Measurements from ENCODE around the gene MEP1A.
A peak's percentile ranks its signal among the peaks of the same experiment; 100 is the strongest.
"Not testable (repeated sequence)": the region's sequence is repeated elsewhere in the genome, so short reads cannot be mapped to it uniquely, and the experiment has no call there.

The MEP1A gene

GRCh38 chr6:46834257-46834916 is 41.2 kb downstream of the MEP1A start:
- not testable (repeated sequence) for DNase-seq

DNA sequence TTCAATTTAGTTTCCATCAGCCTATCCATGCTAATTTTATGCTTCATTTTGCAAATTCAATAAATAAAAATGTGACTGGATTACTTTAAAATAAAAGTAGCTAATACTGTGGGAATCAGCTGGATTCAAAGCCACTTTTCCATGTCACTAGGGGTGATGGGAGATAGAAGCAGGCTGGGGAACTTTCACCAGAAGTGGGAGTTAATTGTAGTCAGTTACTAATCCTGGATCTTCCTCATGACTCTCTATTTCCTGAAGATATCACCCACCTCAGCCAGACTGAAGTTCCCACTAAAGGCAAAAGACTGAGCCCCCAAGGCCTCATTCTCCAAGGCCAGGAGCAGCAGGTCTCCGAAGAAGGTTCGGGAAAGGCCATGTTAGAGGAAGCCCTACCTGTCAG is 41.8 kb downstream of the MEP1A start:
- not testable (repeated sequence) for DNase-seq

- no peak for DNase-seq
Measured at GRCh38 chr6:46838033-46838432, 44.8 kb downstream of the MEP1A start.

DNA sequence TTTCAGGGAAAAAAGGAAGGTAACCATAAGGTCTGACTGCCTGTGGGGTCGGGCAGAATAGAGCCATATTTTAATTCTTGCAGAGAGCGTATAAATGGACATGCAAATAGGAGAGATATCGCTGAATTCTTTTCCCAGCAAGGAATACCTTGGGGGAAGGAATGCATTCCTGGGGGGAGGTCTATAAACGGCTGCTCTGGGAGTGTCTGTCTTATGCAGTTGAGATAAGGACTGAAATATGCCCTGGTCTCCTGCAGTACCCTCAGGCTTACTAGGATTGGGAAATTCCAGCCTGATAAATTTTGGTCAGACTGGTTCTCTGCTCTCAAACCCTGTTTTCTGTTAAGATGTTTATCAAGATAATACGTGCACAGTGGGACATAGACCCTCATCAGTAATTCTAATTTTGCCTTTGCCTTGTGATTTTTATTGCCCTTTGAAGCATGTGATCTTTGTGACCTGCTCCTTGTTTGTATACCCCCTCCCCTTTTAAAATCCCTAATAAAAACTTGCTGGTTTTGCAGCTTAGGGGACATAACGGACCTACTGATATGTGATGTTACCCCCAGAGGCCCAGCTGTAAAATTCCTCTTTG is 49.2 kb downstream of the MEP1A start:
- DNase-seq = not testable (repeated sequence)

DNA sequence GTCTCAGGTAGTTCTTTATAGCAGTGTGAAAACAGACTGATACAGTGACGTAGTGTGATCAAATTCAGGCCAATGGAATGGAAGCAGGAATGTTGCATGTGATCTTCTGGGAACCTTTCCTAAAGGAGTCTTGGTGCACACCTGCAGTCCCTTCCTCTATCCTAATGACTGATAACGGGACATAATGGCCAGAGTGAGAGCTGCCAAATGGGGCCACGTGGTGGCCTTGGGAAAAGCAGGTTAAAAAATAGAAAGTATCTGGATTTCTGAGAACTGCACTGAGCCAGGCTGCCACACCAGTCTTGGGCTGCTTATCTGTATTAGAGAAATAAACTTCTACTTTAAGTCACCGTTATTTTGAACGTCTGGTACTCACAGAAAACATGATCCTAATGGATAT is 51.9 kb downstream of the MEP1A start:
- DNase-seq = no peak

- peak; percentile 64 for DNase-seq
Measured at GRCh38 chr6:46848684-46849360, 55.6 kb downstream of the MEP1A start.

DNA sequence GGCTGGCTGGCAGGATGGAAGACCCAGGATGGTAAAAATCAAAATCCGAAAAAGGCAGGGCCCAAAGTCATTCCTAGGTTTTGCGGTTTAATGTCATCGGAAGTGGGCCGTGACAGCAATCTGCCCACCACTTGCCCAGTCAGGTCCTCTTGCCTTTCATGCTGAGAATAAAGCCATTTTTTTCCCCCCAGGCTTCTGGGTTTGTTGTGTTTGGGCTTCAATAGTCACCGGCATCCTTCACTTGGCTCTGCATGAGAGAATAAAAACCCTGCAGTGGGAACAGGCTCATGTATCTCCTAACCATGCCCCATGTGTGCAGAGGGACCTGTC is 56.1 kb downstream of the MEP1A start:
- no peak for DNase-seq

DNA sequence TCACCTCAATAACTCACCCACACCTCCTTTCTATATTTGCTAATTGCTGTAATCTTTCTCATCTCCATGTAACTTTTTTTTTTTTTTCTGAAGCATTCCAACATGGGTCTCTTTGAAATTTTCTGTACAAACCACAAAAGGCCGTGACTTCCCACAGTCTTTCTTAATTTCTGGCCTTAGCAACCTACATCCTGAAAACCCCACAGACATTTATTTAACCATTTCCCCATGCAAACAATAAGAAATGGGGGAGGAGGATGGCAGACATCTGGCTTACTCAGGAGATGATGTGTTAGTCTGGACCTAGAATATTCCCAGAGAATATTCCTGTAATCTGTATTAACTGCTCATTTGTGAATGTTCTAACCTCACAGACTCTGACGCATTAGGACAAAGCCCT is 57.6 kb downstream of the MEP1A start:
- DNase-seq = no peak

- not testable (repeated sequence) for DNase-seq
Measured at GRCh38 chr6:46851576-46851975, 58.4 kb downstream of the MEP1A start.

- DNase-seq = peak; percentile 14
Measured at GRCh38 chr6:46855966-46856365, 62.8 kb downstream of the MEP1A start.

DNA sequence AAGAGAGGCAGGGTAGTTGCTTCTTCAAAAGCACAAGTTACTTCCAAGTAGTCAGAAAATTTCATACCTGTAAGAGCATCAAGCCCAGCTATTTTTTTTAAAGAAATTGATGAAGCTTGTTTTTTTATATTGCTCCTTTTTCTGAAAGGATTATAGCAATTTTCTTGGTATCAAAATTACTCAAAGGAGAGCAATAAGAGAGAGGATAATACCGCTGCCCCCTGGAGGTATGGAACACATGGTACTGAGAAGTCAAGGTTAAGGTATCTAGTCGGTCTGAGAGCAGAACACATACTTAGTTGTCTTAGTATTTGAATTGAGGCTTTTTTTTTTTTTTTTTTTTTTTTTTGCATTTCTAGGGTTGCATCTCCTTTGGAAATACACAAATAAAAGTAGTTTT is 69.2 kb downstream of the MEP1A start:
- no peak for DNase-seq

DNA sequence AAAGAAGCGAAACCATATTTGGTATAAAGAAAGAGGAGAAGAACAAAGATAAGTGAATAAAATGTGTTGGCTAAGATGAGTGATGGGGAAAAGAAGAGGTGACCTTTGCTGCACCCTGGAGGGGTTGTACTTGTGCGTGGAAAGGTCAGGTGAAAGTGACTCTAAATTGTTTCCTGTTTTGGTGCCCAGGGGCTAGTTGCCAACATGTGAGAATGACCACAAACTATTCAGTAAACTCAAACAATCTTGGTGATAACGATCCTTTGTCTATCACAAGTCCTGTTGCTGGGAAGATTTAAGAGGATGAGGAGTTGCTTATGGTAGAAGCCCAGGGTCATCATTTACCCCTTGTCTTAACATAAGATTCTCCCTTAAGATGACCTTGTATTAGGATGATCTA is 70.6 kb downstream of the MEP1A start:
- DNase-seq = no peak

- no peak for DNase-seq
Measured at GRCh38 chr6:46865221-46865620, 72.0 kb downstream of the MEP1A start.

GRCh38 chr6:46867411-46867810 is 74.2 kb downstream of the MEP1A start:
- no peak for DNase-seq

DNA sequence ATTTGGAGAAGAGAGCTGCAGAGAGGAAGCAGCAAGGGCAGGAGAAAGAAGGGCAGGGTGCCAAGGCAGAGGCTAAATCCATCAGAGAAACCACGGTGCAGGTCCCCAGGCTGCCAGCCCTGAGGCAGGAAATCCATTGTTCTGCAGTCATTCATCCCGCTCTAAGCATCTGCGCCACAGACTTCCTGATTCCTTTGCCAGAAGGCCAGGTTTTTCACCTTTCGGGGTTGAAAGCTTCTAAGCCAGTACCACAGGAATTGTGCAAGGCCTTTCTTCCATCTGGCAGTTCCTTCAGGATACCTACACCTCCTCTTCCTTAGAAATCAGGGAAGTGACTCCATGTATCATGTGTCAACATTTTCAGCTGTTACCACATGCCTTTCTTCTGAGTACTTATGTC is 82.9 kb downstream of the MEP1A start:
- DNase-seq = no peak

DNA sequence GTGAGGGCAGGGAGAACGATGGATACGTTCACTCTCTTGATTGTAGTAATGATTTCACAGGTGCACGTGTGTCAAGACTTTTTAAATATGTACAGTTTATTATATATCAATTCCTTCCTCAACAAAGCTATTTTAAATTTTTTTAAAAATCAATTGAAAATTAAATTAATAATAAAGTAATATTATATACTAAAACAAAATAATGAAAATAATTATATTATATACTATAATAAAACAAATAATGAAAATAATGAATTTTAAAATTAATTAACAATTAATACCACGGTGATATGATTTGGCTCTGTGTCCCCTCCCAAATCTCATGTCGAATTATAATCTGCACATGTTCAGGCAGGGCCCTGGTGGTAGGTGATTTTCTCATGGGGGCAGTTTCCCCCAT is 85.8 kb downstream of the MEP1A start:
- DNase-seq = no peak

GRCh38 chr6:46882645-46883044 is 89.5 kb downstream of the MEP1A start:
- no peak for DNase-seq

- DNase-seq = no peak
Measured at GRCh38 chr6:46888031-46888430, 94.8 kb downstream of the MEP1A start.

DNA sequence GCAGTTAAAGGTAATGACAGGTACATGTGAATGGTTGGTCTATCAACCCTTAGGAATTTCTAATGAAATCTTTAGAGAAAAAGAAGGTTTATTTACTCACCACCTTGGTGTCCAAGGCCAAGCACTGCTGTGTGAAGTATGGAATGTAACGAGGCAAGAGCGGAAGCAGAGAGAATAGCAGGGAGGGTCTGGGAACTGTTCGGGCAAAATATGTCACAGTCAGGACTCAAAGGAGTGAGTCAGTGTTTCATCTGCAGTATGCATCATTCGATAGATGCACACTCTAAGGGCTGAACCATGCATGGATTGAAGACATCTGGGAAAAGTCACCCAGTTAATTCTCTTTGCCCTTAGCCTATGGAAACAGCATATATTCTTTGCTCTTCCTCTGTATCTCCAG is 95.4 kb downstream of the MEP1A start:
- no peak for DNase-seq

All from CD4-positive, alpha-beta T cell treated with Interleukin-17A for 4 hours (primary cell).